H1 (cell line): ENCODE results near the gene SSPN. TPM values are rescaled to one million over a fixed set of nuclear protein-coding genes. Genes with fewer than 3 reads are reported as not detected.

ENCODE experiments used
- CTCF ChIA-PET: fragments of 300-600 bp; sonication (Branson Sonifier 250); formaldehyde crosslinking; loops from one replicate; lab custom pipeline; 2021; ENCODE audit not compliant: partially characterized antibody; lab: Charles Lee
- POLR2A ChIA-PET: fragments of 300-600 bp; sonication (Branson Sonifier 250); formaldehyde crosslinking; loops from one replicate; lab custom pipeline; 2021; ENCODE audit warnings: inconsistent platforms; ENCODE audit not compliant: partially characterized antibody; lab: Charles Lee
- DNase-seq, 2 experiments: peaks; one replicate each; pipeline versions ENCODE4 v3.0.0 to v3.0.0-alpha.2; 2010 to 2022; ENCODE audit warnings: low spot score in 2 of 2, low read depth in 1 of 2, mixed read lengths in 1 of 2
- FAIRE-seq: peaks from 2 replicates; lab custom pipeline; 2011; peaks lifted over from hg19 to GRCh38; lab: Jason Lieb, UNC
- H2AFZ ChIP-seq: 2 replicates; pipeline ENCODE4 v1.8.1; 2012; ENCODE audit warnings: low read length, inconsistent platforms
- H2AK5ac ChIP-seq: 2 replicates; pipeline ENCODE4 v1.6.1; 2013; ENCODE audit warnings: low read depth, low read length
- H2BK120ac ChIP-seq: replicated peaks from 2 replicates; pipeline ENCODE3; 2013; ENCODE audit warnings: low read depth, low read length, inconsistent platforms
- H2BK12ac ChIP-seq: 2 replicates; pipeline ENCODE4 v1.6.1; 2013; ENCODE audit warnings: low read depth, low read length
- H2BK15ac ChIP-seq: 2 replicates; pipeline ENCODE4 v1.6.1; 2013; ENCODE audit warnings: low read length
- H2BK20ac ChIP-seq: 2 replicates; pipeline ENCODE4 v1.6.1; 2013; ENCODE audit warnings: low read length
- H2BK5ac ChIP-seq: 2 replicates; pipeline ENCODE4 v1.6.1; 2013; ENCODE audit warnings: low read depth, low read length
- H3K14ac ChIP-seq: 2 replicates; pipeline ENCODE4 v1.6.1; 2013; ENCODE audit warnings: inconsistent platforms; ENCODE audit not compliant: insufficient read length
- H3K18ac ChIP-seq: 2 replicates; pipeline ENCODE4 v1.6.1; 2013; ENCODE audit warnings: low read length; ENCODE audit errors: extremely low read depth
- H3K23ac ChIP-seq: 2 replicates; pipeline ENCODE4 v1.6.1; 2013; ENCODE audit warnings: inconsistent platforms; ENCODE audit not compliant: insufficient read length
- H3K23me2 ChIP-seq: 2 replicates; pipeline ENCODE4 v1.6.1; 2013; ENCODE audit warnings: low read depth, low read length
- H3K27ac ChIP-seq: 2 replicates; pipeline ENCODE4 v1.6.1; 2011; ENCODE audit warnings: low read depth, low read length, inconsistent platforms
- H3K27me3 ChIP-seq, 4 experiments: replicated peaks in 1 of 4; 1 replicate in 1 of 4; 2 replicates in 3 of 4; pipeline versions ENCODE4 v1.6.1 to v1.8.1; 2011 to 2013; ENCODE audit warnings: low read length in 3 of 4, mild to moderate bottlenecking in 3 of 4, inconsistent platforms in 2 of 4, mixed read lengths in 2 of 4, moderate library complexity in 1 of 4; ENCODE audit not compliant: control insufficient read depth in 3 of 4, insufficient read depth in 3 of 4; ENCODE audit errors: extremely low read depth in 1 of 4
- H3K36me3 ChIP-seq, 4 experiments: 2 replicates each; pipeline versions ENCODE4 v1.6.1 to v1.8.1; 2011 to 2013; ENCODE audit warnings: mild to moderate bottlenecking in 4 of 4, low read length in 3 of 4, moderate library complexity in 2 of 4, control low read depth in 1 of 4, inconsistent platforms in 1 of 4; ENCODE audit not compliant: insufficient read depth in 4 of 4, control insufficient read depth in 2 of 4
- H3K4ac ChIP-seq: replicated peaks from 2 replicates; pipeline ENCODE3; 2013; ENCODE audit warnings: low read length, low read depth, mixed read lengths, inconsistent platforms; ENCODE audit not compliant: insufficient read length
- H3K4me1 ChIP-seq, 4 experiments: replicated peaks in 1 of 4; 1 replicate in 1 of 4; 2 replicates in 3 of 4; pipeline versions ENCODE4 v1.6.1 to v1.8.1; 2011 to 2013; ENCODE audit warnings: low read length in 3 of 4, inconsistent platforms in 2 of 4, mixed read lengths in 1 of 4; ENCODE audit not compliant: insufficient read depth in 4 of 4, control insufficient read depth in 3 of 4
- H3K4me2 ChIP-seq, 2 experiments: 2 replicates each; pipeline versions ENCODE4 v1.6.1 to v1.8.1; 2011 to 2013; ENCODE audit warnings: low read depth in 2 of 2, low read length in 2 of 2, control low read depth in 1 of 2, inconsistent platforms in 1 of 2, mild to moderate bottlenecking in 1 of 2; ENCODE audit not compliant: insufficient read depth in 1 of 2
- H3K4me3 ChIP-seq, 4 experiments: fragments of 200-600, 300-600 bp in 1 of 4; sonication (generic), shearing (Covaris generic), sonication (Bioruptor Twin) in 1 of 4; 2 replicates each; pipeline versions ENCODE4 v1.5.1 to v1.8.1; 2011 to 2016; ENCODE audit warnings: low read length in 4 of 4, low read depth in 3 of 4, control low read depth in 2 of 4, inconsistent platforms in 2 of 4, mild to moderate bottlenecking in 2 of 4, mixed read lengths in 1 of 4, moderate library complexity in 1 of 4; ENCODE audit not compliant: insufficient read depth in 2 of 4; ENCODE audit errors: extremely low read depth in 1 of 4
- H3K56ac ChIP-seq: replicated peaks from 2 replicates; pipeline ENCODE3; 2013; ENCODE audit warnings: low read depth, mild to moderate bottlenecking, mixed read lengths, low read length, inconsistent platforms; ENCODE audit not compliant: insufficient read length
- H3K79me1 ChIP-seq: 2 replicates; pipeline ENCODE4 v1.6.1; 2013; ENCODE audit warnings: low read depth, low read length, control low read depth
- H3K79me2 ChIP-seq, 2 experiments: 2 replicates each; pipeline versions ENCODE4 v1.6.1 to v1.8.1; 2012 to 2013; ENCODE audit warnings: low read length in 2 of 2, mild to moderate bottlenecking in 2 of 2, inconsistent platforms in 1 of 2; ENCODE audit not compliant: insufficient read depth in 2 of 2, control insufficient read depth in 1 of 2
- H3K9ac ChIP-seq, 4 experiments: replicated peaks in 1 of 4; 1 replicate in 1 of 4; 2 replicates in 3 of 4; pipeline versions ENCODE4 v1.6.1 to v1.8.1; 2011 to 2013; ENCODE audit warnings: low read depth in 3 of 4, low read length in 3 of 4, control low read depth in 2 of 4, mild to moderate bottlenecking in 2 of 4, moderate library complexity in 2 of 4, inconsistent platforms in 1 of 4; ENCODE audit errors: extremely low read depth in 1 of 4
- H3K9me3 ChIP-seq, 2 experiments: 2 replicates each; pipeline versions ENCODE4 v1.6.1 to v1.8.1; 2012 to 2013; ENCODE audit warnings: mild to moderate bottlenecking in 2 of 2, moderate library complexity in 2 of 2, control low read depth in 1 of 2, inconsistent platforms in 1 of 2, low read depth in 1 of 2, low read length in 1 of 2, mixed read lengths in 1 of 2; ENCODE audit not compliant: insufficient read depth in 2 of 2
- H4K20me1 ChIP-seq, 2 experiments: replicated peaks in 1 of 2; 2 replicates each; pipeline versions ENCODE3 to v1.8.1; 2011 to 2013; ENCODE audit warnings: inconsistent platforms in 2 of 2, low read length in 2 of 2, mild to moderate bottlenecking in 1 of 2; ENCODE audit not compliant: insufficient read depth in 2 of 2, control insufficient read depth in 1 of 2
- H4K5ac ChIP-seq: 2 replicates; pipeline ENCODE4 v1.6.1; 2013; ENCODE audit warnings: low read length, low read depth, mixed read lengths, inconsistent platforms; ENCODE audit not compliant: insufficient read length
- H4K8ac ChIP-seq: 2 replicates; pipeline ENCODE4 v1.8.0; 2013; ENCODE audit warnings: mild to moderate bottlenecking, moderate library complexity, low read length, inconsistent platforms; ENCODE audit not compliant: insufficient read depth; ENCODE audit errors: extremely low read depth
- H4K91ac ChIP-seq: replicated peaks from 2 replicates; pipeline ENCODE3; 2013; ENCODE audit warnings: low read length, mixed read lengths, inconsistent platforms; ENCODE audit not compliant: insufficient read length
- CEBPB ChIP-seq: IDR thresholded peaks from 2 replicates; pipeline ENCODE4 v1.6.1; 2012; ENCODE audit warnings: low read depth, low read length
- GABPA ChIP-seq: IDR thresholded peaks from 2 replicates; pipeline ENCODE4 v1.6.1; 2011; ENCODE audit warnings: mild to moderate bottlenecking, low read length, moderate library complexity, borderline replicate concordance; ENCODE audit not compliant: insufficient read depth
- WGBS, 2 experiments: shearing (Covaris generic) in 1 of 2; methylation state at CpG; one replicate each; pipeline versions ENCODE4 v1.1.6 to v1.1.7; 2013 to 2015; ENCODE audit warnings: low lambda C conversion rate in 2 of 2, mixed read lengths in 2 of 2, inconsistent platforms in 1 of 2, low coverage in 1 of 2, missing lambda C conversion rate in 1 of 2; ENCODE audit not compliant: insufficient replicate concordance in 2 of 2, insufficient coverage in 1 of 2, insufficient read length in 1 of 2; ENCODE audit errors: extremely low coverage in 1 of 2, missing lambda C conversion rate in 1 of 2; 5-methylcytosine and 5-hydroxymethylcytosine counted together
- polyA plus RNA-seq, 7 experiments: library from polyadenylated mRNA; depleted of rRNA in 3 of 7; stranded (reverse) in 5 of 7; unstranded in 2 of 7; fragments of >200 nt in 5 of 7; fragments of 200-250 nt in 2 of 7; gene quantifications; 1 replicate in 5 of 7; 2 replicates in 1 of 7; 4 replicates in 1 of 7; pipeline versions ENCODE4 v1.2.1 to v1.2.3, GENCODE V29; 2011 to 2013; ENCODE audit warnings: missing spikeins in 2 of 7, mixed read lengths in 2 of 7
- total RNA-seq: library from RNA; stranded (reverse); fragmentation: NEBNext Ultra II Directional; extraction: Animal tissue kit (Norgen Biotek cat#: 25700); gene quantifications from 2 replicates; pipeline ENCODE4 v1.2.1, GENCODE V29; 2021
- TF ChIP-seq, protein P1 (sequence below): IDR thresholded peaks from 2 replicates; pipeline ENCODE4 v1.6.1; 2011; ENCODE audit warnings: low read depth, mild to moderate bottlenecking, low read length; ENCODE audit not compliant: insufficient read depth

SSPN gene
- total and polyA plus RNA-seq, 2 of the 8 experiments (the other 6 are each of a cell fraction or from before 2014, with no cell fraction given): 0.86 to 1.8 TPM

DNA sequence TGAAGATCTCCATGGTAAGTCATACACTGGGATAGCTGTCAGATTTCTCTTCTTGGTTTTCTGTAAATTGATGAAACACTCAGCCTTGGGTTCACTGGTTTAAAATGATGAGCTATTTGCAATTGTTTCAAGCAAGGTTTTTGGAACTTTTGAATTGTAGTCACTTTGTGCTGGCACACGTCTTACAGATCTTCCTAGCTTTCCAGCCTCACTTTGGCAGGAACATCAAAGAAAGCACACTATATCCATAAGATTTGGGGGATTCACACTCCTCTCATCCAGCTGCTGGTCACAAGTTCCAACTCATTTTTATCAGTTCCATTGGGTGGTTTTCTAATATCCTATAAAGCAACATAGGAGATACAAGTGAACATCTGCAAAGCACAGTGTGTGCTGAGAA is 16.0 kb downstream of the SSPN start:
- Histone ChIP-seq H3K79me1 (no peaks in the 10 kb centered on the region), H4K91ac (no peak overlapping the region), H2AK5ac (no peak overlapping the region), H4K5ac (no peak overlapping the region), H3K27me3 (no peaks in the 10 kb centered on the region; a peak in 1 of 7 replicates), H3K9me3 (no peaks in the 10 kb centered on the region), H3K79me2 (no peaks in the 10 kb centered on the region), H3K23ac (no peak overlapping the region), H3K27ac (no peak overlapping the region), H3K4me1 (no peaks in the 10 kb centered on the region), H3K4me3 (no peak overlapping the region), H2BK20ac (no peak overlapping the region), H2BK5ac (no peak overlapping the region), H2BK120ac (no peak overlapping the region), H3K36me3 (no peaks in the 10 kb centered on the region), H2BK12ac (no peak overlapping the region), H2AFZ (0 out of 2 replicates have a peak overlapping the region, but pooled peaks have one; percentile 60), H3K4me2 (no peak overlapping the region), H3K56ac (no peak overlapping the region), H3K4ac (no peak overlapping the region), H4K20me1 (no peaks in the 10 kb centered on the region), H2BK15ac (no peak overlapping the region), H3K18ac (no peak overlapping the region), H3K14ac (no peak overlapping the region), H3K9ac (no peak overlapping the region), H4K8ac (no peak overlapping the region), H3K23me2 (no peaks in the 10 kb centered on the region)
- DNase-seq: no peak
- TF ChIP-seq, protein P1, sequence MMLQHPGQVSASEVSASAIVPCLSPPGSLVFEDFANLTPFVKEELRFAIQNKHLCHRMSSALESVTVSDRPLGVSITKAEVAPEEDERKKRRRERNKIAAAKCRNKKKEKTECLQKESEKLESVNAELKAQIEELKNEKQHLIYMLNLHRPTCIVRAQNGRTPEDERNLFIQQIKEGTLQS: no peak
- TF ChIP-seq CEBPB (no peak), GABPA (no peak)
- CTCF ChIA-PET: interaction anchor here (0.7 kb wide), 1 partner anchor 18 kb away, joined by 3 read pairs; no protein-coding TSS in a partner anchor
- no peak for FAIRE-seq
- WGBS, 2 experiments: 88% methylated on average over 1 of the region's 1 CpG; no CpG with 5 or more reads in 1 of the 2 experiments
- POLR2A ChIA-PET: interaction anchor here (0.9 kb wide), 1 partner anchor 15 kb away, joined by 3 read pairs; no protein-coding TSS in a partner anchor
